Measurements from ENCODE around the gene ZNF484.

- TF ChIP-seq, protein P1, sequence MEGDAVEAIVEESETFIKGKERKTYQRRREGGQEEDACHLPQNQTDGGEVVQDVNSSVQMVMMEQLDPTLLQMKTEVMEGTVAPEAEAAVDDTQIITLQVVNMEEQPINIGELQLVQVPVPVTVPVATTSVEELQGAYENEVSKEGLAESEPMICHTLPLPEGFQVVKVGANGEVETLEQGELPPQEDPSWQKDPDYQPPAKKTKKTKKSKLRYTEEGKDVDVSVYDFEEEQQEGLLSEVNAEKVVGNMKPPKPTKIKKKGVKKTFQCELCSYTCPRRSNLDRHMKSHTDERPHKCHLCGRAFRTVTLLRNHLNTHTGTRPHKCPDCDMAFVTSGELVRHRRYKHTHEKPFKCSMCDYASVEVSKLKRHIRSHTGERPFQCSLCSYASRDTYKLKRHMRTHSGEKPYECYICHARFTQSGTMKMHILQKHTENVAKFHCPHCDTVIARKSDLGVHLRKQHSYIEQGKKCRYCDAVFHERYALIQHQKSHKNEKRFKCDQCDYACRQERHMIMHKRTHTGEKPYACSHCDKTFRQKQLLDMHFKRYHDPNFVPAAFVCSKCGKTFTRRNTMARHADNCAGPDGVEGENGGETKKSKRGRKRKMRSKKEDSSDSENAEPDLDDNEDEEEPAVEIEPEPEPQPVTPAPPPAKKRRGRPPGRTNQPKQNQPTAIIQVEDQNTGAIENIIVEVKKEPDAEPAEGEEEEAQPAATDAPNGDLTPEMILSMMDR (conservative IDR thresholded peaks at IDR 0.05 in 1 of 2, IDR thresholded peaks at IDR 0.05 in 1 of 2; ENCODE audit: low read depth in 1 of 2, low read length in 2 of 2), result no peak
- TF ChIP-seq EZH2 (IDR thresholded peaks at IDR 0.05; ENCODE audit: low read length, missing control alignments), result peak; percentile 90
Measured at GRCh38 chr9:92807031-92807756, 70.6 kb downstream of the ZNF484 start.

All from fibroblast of lung (primary cell).